HAP-1 (cell line): ENCODE data around the gene APCDD1.
"Not testable (repeated sequence)": the region's sequence is repeated elsewhere in the genome, so short reads cannot be mapped to it uniquely, and the experiment has no call there.

Experiments
- DNase-seq, 2 experiments: peaks; one replicate each; pipeline ENCODE4 v3.0.0-alpha.2; 2016 to 2020; ENCODE audit warnings: low spot score in 2 of 2
- H3K27me3 ChIP-seq: fragments of 250-450 bp; sonication (Bioruptor Pico); 2 replicates; pipeline ENCODE4 v1.5.1; 2020; ENCODE audit warnings: low read depth, mild to moderate bottlenecking, moderate library complexity
- H3K36me3 ChIP-seq: fragments of 250-450 bp; sonication (Bioruptor Pico); replicated peaks from 2 replicates; pipeline ENCODE4 v1.5.1; 2020; ENCODE audit warnings: mild to moderate bottlenecking
- H3K4me1 ChIP-seq: fragments of 250-450 bp; sonication (Bioruptor Pico); 2 replicates; pipeline ENCODE4 v1.5.1; 2020; ENCODE audit warnings: mild to moderate bottlenecking
- H3K4me3 ChIP-seq: fragments of 250-450 bp; sonication (Bioruptor Pico); 2 replicates; pipeline ENCODE4 v1.5.1; 2020; ENCODE audit warnings: mild to moderate bottlenecking, moderate library complexity
- H3K9me3 ChIP-seq: fragments of 250-450 bp; sonication (Bioruptor Pico); 2 replicates; pipeline ENCODE4 v1.5.1; 2020; ENCODE audit warnings: mild to moderate bottlenecking, moderate library complexity
- in situ Hi-C: fragments of 300-500 bp; cut with MboI; formaldehyde crosslinking; loops from 3 replicates; pipeline ENCODE4 v1.14.3; 2020; ENCODE audit warnings: low sequenced_read_pairs, inconsistent platforms, mixed read lengths

APCDD1 gene

GRCh38 chr18:10500038-10500437 lies 45.6 kb downstream of the APCDD1 start:
- Histone ChIP-seq H3K4me3 (no peak overlapping the region), H3K27me3 (no peaks in the 10 kb centered on the region)
- in situ Hi-C loops, result no loop called here

DNA sequence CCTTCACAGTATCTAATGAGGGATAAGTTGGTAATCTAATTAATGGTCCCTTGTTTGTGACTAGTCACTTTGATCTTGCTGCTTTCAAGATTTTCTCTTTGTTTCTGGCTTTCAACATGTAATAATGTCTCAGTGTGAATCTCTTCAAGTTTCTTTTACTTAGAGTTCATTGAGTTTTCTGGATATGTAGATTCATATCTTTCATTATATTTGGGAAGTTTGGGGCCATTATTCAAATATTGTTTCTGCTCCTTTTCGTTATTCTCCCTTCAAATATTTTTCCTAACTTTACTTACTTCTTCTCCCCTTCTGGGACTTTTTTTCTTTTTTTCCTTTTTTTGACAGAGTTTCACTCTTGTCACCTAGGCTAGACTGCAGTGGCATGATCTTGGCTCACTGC lies 50.3 kb downstream of the APCDD1 start:
- no peak for DNase-seq
- H3K36me3 ChIP-seq, result no peaks in the 10 kb centered on the region
- in situ Hi-C loops, result no loop called here
- no peaks in the 10 kb centered on the region for H3K4me1 ChIP-seq
- no peak overlapping the region for H3K4me3 ChIP-seq
- H3K9me3 ChIP-seq, result no peaks in the 10 kb centered on the region
- no peaks in the 10 kb centered on the region for H3K27me3 ChIP-seq

More at GRCh38 chr18:10500038-10500437, 45.6 kb downstream of the APCDD1 start:
- no peaks in the 10 kb centered on the region for H3K36me3 ChIP-seq
- no peak for DNase-seq
- no peaks in the 10 kb centered on the region for H3K4me1 ChIP-seq
- H3K9me3 ChIP-seq, result no peaks in the 10 kb centered on the region

DNA sequence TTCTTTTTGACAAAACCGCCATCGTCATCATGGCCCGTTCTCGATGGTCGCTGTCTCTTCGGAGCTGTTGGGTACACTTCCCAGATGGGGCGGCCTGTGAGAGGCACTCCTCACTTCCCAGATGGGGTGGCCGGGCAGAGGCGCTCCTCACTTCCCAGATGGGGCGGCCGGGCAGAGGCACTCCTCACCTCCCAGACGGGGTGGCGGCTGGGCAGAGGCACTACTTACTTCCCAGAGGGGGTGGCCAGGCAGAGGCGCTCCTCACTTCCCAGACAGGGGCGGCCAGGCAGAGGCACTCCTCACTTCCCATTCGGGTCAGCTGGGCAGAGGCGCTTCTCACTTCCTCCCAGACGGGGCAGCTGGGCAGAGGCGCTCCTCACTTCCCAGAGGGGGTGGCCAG lies 51.5 kb downstream of the APCDD1 start:
- H3K4me3 ChIP-seq, H3K4me1 ChIP-seq, H3K36me3 ChIP-seq, in situ Hi-C loops, DNase-seq, H3K9me3 ChIP-seq, H3K27me3 ChIP-seq: not testable (repeated sequence)

GRCh38 chr18:10508591-10508990 lies 54.2 kb downstream of the APCDD1 start:
- no peaks in the 10 kb centered on the region for H3K36me3 ChIP-seq
- in situ Hi-C loops, result no loop called here
- no peaks in the 10 kb centered on the region for H3K4me1 ChIP-seq
- DNase-seq, result no peak
- H3K27me3 ChIP-seq, result no peaks in the 10 kb centered on the region
- no peaks in the 10 kb centered on the region for H3K9me3 ChIP-seq
- H3K4me3 ChIP-seq, result no peak overlapping the region

GRCh38 chr18:10511236-10511635 lies 56.8 kb downstream of the APCDD1 start:
- H3K4me3 ChIP-seq, result no peak overlapping the region
- in situ Hi-C loops, result no loop called here
- H3K36me3 ChIP-seq, result no peaks in the 10 kb centered on the region
- 0 out of 2 replicates have a peak, but pooled peaks cover 2% of the 10 kb centered on the region for H3K27me3 ChIP-seq
- H3K4me1 ChIP-seq, result no peaks in the 10 kb centered on the region
- no peak for DNase-seq
- H3K9me3 ChIP-seq, result no peaks in the 10 kb centered on the region

GRCh38 chr18:10514082-10514481 lies 59.6 kb downstream of the APCDD1 start:
- Histone ChIP-seq H3K36me3 (no peaks in the 10 kb centered on the region), H3K9me3 (no peaks in the 10 kb centered on the region), H3K4me1 (no peaks in the 10 kb centered on the region), H3K27me3 (0 out of 2 replicates have a peak, but pooled peaks cover 11% of the 10 kb centered on the region), H3K4me3 (no peak overlapping the region)
- in situ Hi-C loops, result no loop called here
- DNase-seq, result no peak

GRCh38 chr18:10514601-10515000 lies 60.2 kb downstream of the APCDD1 start:
- in situ Hi-C loops, result no loop called here
- Histone ChIP-seq H3K4me3 (no peak overlapping the region), H3K27me3 (0 out of 2 replicates have a peak, but pooled peaks cover 11% of the 10 kb centered on the region), H3K4me1 (peaks cover under 1% of the 10 kb centered on the region), H3K9me3 (no peaks in the 10 kb centered on the region), H3K36me3 (no peaks in the 10 kb centered on the region)
- DNase-seq, result no peak

DNA sequence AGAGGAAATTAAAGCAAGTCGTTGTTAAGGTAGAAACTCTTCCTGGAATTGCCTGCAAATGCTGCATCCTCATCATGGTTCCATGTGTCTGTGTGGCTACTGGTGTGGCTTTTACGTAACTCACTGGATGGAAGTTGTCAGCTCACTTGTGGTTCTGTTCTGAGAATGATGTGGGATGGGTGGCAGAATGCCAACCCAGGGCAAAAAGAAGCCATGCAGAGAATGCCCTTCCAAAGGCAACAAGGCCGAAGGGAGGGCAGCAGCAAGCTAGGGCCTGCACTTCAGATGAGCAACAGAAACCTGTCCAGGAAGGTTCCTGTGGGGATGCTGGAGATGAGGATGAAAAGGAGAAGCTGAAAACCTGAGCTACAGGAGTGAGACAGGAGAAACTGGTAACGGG lies 61.0 kb downstream of the APCDD1 start:
- DNase-seq, result no peak
- in situ Hi-C loops, result no loop called here
- Histone ChIP-seq H3K9me3 (no peaks in the 10 kb centered on the region), H3K4me3 (no peak overlapping the region), H3K27me3 (0 out of 2 replicates have a peak, but pooled peaks cover 14% of the 10 kb centered on the region), H3K4me1 (peaks cover 4% of the 10 kb centered on the region), H3K36me3 (no peaks in the 10 kb centered on the region)

DNA sequence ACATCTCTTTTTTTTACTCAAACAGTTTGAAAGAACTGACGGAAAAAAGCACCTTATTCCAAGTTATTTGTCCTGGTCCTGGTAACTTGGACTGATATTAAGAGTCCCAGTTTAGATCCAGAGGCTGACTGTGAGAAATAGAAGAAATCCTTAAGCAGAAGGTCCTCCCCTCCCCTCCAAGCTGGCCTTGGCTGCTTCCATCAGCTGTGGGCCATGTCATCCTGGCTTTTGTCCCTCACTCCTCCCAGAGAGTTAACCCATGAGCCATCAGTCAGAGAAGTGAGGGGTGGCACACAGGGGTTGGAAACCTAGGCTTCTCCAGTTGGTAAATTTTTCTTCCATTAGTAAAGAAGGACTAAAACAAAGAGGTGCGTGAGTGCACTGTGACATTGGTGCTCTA lies 61.6 kb downstream of the APCDD1 start:
- peaks cover 4% of the 10 kb centered on the region for H3K4me1 ChIP-seq
- in situ Hi-C loops, result no loop called here
- 0 out of 2 replicates have a peak, but pooled peaks cover 14% of the 10 kb centered on the region for H3K27me3 ChIP-seq

DNA sequence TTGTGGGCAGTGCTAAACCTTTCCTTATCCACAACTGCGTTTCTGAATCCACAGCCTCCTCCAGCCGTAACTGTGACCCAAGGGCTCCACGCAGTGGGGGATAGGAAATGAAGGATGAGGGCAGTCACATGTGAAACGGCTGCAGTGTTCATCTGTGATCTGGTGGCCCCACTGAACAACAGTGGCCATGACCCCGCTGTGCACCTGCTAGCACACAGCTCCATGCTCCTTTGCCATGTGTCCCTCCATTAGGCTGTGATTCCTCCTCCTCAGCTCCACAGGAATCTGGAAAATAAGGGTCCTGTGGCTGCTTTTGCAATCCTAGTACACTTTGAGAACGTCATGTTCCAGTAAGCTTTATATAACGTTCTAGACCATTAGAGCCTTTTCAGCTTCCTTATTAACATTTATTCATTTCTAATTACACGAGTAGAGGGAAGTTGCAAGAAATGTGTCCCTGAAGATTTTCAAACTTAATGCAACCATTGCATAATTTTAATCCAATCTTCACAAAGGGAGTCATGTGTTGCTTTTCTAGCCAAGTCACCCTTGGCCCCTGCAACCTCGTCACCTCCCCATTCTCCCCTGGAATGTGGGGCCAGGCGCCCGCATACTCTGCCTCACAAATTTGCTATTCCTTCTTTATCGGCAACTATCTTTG lies 64.3 kb downstream of the APCDD1 start:
- in situ Hi-C loops, result no loop called here
- Histone ChIP-seq H3K27me3 (0 out of 2 replicates have a peak, but pooled peaks cover 14% of the 10 kb centered on the region), H3K4me3 (no peak overlapping the region), H3K9me3 (no peaks in the 10 kb centered on the region), H3K4me1 (peaks cover 4% of the 10 kb centered on the region), H3K36me3 (no peaks in the 10 kb centered on the region)
- peak in 1 of 2 experiments; percentile 29 for DNase-seq

More for the DNA sequence above, 61.6 kb downstream of the APCDD1 start:
- Histone ChIP-seq H3K9me3 (no peaks in the 10 kb centered on the region), H3K36me3 (no peaks in the 10 kb centered on the region), H3K4me3 (no peak overlapping the region)
- DNase-seq, result no peak

DNA sequence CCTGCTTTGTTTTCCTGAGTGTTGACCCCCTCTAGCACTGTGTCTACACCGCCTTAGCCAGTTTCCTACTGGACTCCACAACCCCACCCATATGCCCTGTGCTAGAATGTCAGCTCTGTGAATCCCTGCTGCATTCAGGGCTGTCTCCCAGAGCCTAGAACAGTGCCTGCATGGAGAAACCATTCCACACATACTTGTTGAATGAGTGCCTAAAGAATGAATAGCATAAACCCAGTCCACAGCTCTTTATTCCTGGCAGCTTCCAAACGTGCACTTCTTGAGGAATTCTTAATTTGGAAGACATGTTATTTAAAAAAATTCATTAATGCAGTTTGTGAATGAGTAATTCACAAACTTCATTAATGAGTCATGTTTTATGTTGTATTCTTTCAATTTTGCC lies 64.9 kb downstream of the APCDD1 start:
- no peak for DNase-seq
- in situ Hi-C loops, result no loop called here
- H3K9me3 ChIP-seq, result no peaks in the 10 kb centered on the region
- H3K4me3 ChIP-seq, result no peak overlapping the region
- H3K4me1 ChIP-seq, result peaks cover 4% of the 10 kb centered on the region
- no peaks in the 10 kb centered on the region for H3K36me3 ChIP-seq
- 0 out of 2 replicates have a peak, but pooled peaks cover 14% of the 10 kb centered on the region for H3K27me3 ChIP-seq

DNA sequence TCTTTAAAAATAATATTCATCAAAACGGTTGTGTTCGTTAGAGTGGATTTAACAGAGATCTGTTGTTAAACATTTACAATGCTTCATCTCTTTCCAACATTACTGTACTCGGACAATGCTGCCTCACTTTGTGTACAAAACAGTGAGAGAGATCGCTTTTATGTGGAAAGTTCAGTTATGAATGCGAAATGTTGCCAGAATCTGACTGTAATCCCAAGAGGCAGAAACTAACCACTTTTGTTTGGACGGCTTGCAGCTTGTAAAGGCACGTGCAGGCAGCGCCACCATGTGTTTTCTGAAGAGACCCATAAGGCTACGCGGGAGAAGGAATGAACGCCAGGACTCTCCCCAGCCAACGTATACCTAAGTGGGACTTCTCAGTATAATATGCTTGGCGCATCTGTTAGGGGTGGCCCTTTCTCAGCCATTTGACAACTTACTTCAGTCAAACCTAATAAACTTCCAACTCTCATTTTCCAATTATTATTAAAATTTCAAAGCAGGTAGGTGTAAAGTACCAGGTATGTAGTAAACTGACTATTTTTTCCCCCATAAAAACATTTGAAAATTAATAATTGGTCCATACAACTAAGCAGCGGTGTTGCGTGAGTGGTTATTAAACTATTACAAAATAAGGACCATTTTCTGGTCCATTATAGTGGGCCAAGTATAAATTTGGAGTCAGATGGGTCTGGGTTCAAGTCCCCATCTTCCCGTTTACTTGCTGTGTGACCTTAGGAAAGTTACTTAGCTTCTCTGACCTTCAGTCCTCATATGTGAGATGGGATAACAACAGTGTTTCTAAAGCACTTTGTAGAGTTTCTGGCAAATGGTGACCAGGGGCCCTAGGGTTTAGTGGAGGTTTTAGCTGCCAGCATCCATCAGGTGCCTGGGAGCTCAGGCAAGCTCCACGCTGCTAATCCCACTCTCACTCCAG lies 65.8 kb downstream of the APCDD1 start:
- Histone ChIP-seq H3K27me3 (0 out of 2 replicates have a peak, but pooled peaks cover 12% of the 10 kb centered on the region), H3K9me3 (no peaks in the 10 kb centered on the region), H3K4me1 (peaks cover 4% of the 10 kb centered on the region), H3K36me3 (no peaks in the 10 kb centered on the region), H3K4me3 (no peak overlapping the region)
- peak; percentile 82 to 86 for DNase-seq
- in situ Hi-C loops, result loop anchor here (5.0 kb wide), 1 partner anchor 548 kb away; no protein-coding TSS in a partner anchor

GRCh38 chr18:10521566-10521965 lies 67.1 kb downstream of the APCDD1 start:
- Histone ChIP-seq H3K9me3 (no peaks in the 10 kb centered on the region), H3K27me3 (0 out of 2 replicates have a peak, but pooled peaks cover 12% of the 10 kb centered on the region), H3K4me1 (peaks cover 4% of the 10 kb centered on the region), H3K4me3 (no peak overlapping the region), H3K36me3 (no peaks in the 10 kb centered on the region)
- in situ Hi-C loops, result loop anchor here (5.0 kb wide), 1 partner anchor 549 kb away; no protein-coding TSS in a partner anchor
- DNase-seq, result no peak

DNA sequence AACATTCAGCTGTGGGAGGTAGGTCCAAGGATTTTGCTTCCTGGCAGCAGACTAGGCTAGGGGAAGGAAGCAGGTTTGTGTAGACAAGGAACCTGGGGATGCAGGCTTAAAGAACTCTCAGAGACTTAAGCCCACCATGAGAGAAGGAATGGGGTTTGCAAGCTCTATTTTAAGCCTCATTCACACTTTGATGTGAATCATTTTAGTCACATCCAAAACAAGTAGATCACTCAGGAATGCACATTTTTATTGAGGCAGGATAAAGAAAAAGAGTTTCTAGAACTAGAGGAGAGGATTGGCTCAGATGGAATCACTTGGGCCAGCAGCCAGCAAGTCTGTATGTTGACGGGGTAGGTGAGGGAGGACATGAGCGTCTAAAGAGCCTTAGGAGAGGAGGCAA lies 68.1 kb downstream of the APCDD1 start:
- DNase-seq, result no peak
- Histone ChIP-seq H3K4me3 (no peak overlapping the region), H3K27me3 (0 out of 2 replicates have a peak, but pooled peaks cover 7% of the 10 kb centered on the region), H3K36me3 (no peaks in the 10 kb centered on the region), H3K9me3 (no peaks in the 10 kb centered on the region), H3K4me1 (peaks cover 9% of the 10 kb centered on the region)
- in situ Hi-C loops, result loop anchor here (5.0 kb wide), 1 partner anchor 550 kb away; no protein-coding TSS in a partner anchor
